Uterus (tissue), 4 donors: Measurements from ENCODE around the gene HEATR3. TPM values are rescaled to one million over a fixed set of nuclear protein-coding genes. Genes with fewer than 3 reads are reported as not detected.

ENCODE experiments used
- DNase-seq, 2 donors: peaks; one replicate each; pipeline ENCODE4 v3.0.0-alpha.2; 2019 to 2020
- H3K27ac ChIP-seq, 2 donors: fragments of 200-600 bp; sonication (generic); 1 replicate in 1 of 2; 2 replicates in 1 of 2; pipeline ENCODE4 v1.5.1; 2016 to 2018
- H3K27me3 ChIP-seq, 2 donors: fragments of 200-600 bp; sonication (generic); one replicate each; pipeline ENCODE4 v1.5.1; 2018 to 2019; ENCODE audit warnings: control low read depth in 1 of 2
- H3K36me3 ChIP-seq, 2 donors: fragments of 200-600 bp; sonication (generic); one replicate each; pipeline ENCODE4 v1.5.1; 2019; ENCODE audit warnings: control low read depth in 1 of 2
- H3K4me1 ChIP-seq, 2 donors: fragments of 200-600 bp; sonication (generic); one replicate each; pipeline ENCODE4 v1.5.1; 2018 to 2019; ENCODE audit warnings: control low read depth in 1 of 2
- H3K4me3 ChIP-seq, 2 donors: fragments of 200-600 bp; sonication (generic); 1 replicate in 1 of 2; 2 replicates in 1 of 2; pipeline ENCODE4 v1.5.1; 2018 to 2019; ENCODE audit warnings: mild to moderate bottlenecking in 1 of 2
- H3K9me3 ChIP-seq, 2 donors: fragments of 200-600 bp; sonication (generic); one replicate each; pipeline ENCODE4 v1.5.1; 2019; ENCODE audit warnings: control low read depth in 1 of 2
- CTCF ChIP-seq, 4 experiments: fragments of 200-600 bp in 2 of 4; fragments of 450-650 bp in 2 of 4; sonication (generic) in 2 of 4; IDR thresholded peaks; one replicate each; pipeline ENCODE4 v1.5.1; 2016 to 2019; ENCODE audit warnings: antibody characterized with exemption in 4 of 4, mild to moderate bottlenecking in 2 of 4, moderate library complexity in 1 of 4
- POLR2A ChIP-seq, 2 donors: fragments of 450-650 bp; IDR thresholded peaks; one replicate each; pipeline ENCODE4 v1.6.1; 2016; ENCODE audit warnings: antibody characterized with exemption in 2 of 2, mild to moderate bottlenecking in 1 of 2, moderate library complexity in 1 of 2
- intact Hi-C: fragments of 100-400 bp; cut with DNase I; formaldehyde crosslinking; loops from one replicate; pipeline ENCODE4 v1.15.1; 2023; ENCODE audit warnings: low total_unique reads
- total RNA-seq, 4 donors: library from RNA; depleted of rRNA in 3 of 4; stranded (reverse); fragments of >200 nt in 3 of 4; gene quantifications; one replicate each; pipeline versions ENCODE4 v1.1.0 to v1.2.4, GENCODE V29; 2014 to 2023
- donor health status: DM: yes; HTN: yes; CAD: no.

The HEATR3 gene
- total RNA-seq, 4 donors from 2014 or later = 8.2 to 53.0 (median 15.5) TPM

- no peaks in the 10 kb centered on the region for H3K36me3 ChIP-seq
- no peaks in the 10 kb centered on the region for H3K9me3 ChIP-seq
- intact Hi-C loops = no loop called here
- no peak overlapping the region for H3K4me3 ChIP-seq
- no peaks in the 10 kb centered on the region for H3K27me3 ChIP-seq
- H3K27ac ChIP-seq = no peak overlapping the region
- no peak for DNase-seq
- TF ChIP-seq POLR2A (IDR thresholded peaks at IDR 0.05) = no peak
- no peak for TF ChIP-seq CTCF (IDR thresholded peaks at IDR 0.05)
- H3K4me1 ChIP-seq = no peaks in the 10 kb centered on the region
Observed at GRCh38 chr16:50102051-50102746, 36.4 kb downstream of the HEATR3 start.

- TF ChIP-seq POLR2A (IDR thresholded peaks at IDR 0.05) = no peak
- TF ChIP-seq CTCF (IDR thresholded peaks at IDR 0.05) = no peak
- DNase-seq = no peak
- no peak overlapping the region for H3K4me3 ChIP-seq
- no peaks in the 10 kb centered on the region for H3K36me3 ChIP-seq
- H3K27ac ChIP-seq = no peak overlapping the region
- intact Hi-C loops = no loop called here
- no peaks in the 10 kb centered on the region for H3K27me3 ChIP-seq
- no peaks in the 10 kb centered on the region for H3K9me3 ChIP-seq
- no peaks in the 10 kb centered on the region for H3K4me1 ChIP-seq
Observed at GRCh38 chr16:50103764-50104163, 38.0 kb downstream of the HEATR3 start.

GRCh38 chr16:50114357-50115129 is 48.8 kb downstream of the HEATR3 start:
- no peak for TF ChIP-seq POLR2A (IDR thresholded peaks at IDR 0.05)
- TF ChIP-seq CTCF (IDR thresholded peaks at IDR 0.05) = no peak
- Histone ChIP-seq H3K9me3 (no peaks in the 10 kb centered on the region), H3K27me3 (no peaks in the 10 kb centered on the region), H3K4me1 (no peaks in the 10 kb centered on the region), H3K27ac (no peak overlapping the region), H3K36me3 (no peaks in the 10 kb centered on the region), H3K4me3 (no peak overlapping the region)
- intact Hi-C loops = no loop called here
- DNase-seq = no peak

GRCh38 chr16:50120711-50121110 is 54.9 kb downstream of the HEATR3 start:
- H3K4me1 ChIP-seq = no peaks in the 10 kb centered on the region
- intact Hi-C loops = no loop called here
- DNase-seq = no peak
- H3K27ac ChIP-seq = no peak overlapping the region
- H3K27me3 ChIP-seq = no peaks in the 10 kb centered on the region
- H3K36me3 ChIP-seq = no peaks in the 10 kb centered on the region
- no peak for TF ChIP-seq POLR2A (IDR thresholded peaks at IDR 0.05)
- no peak for TF ChIP-seq CTCF (IDR thresholded peaks at IDR 0.05)
- no peaks in the 10 kb centered on the region for H3K9me3 ChIP-seq
- H3K4me3 ChIP-seq = no peak overlapping the region

- no peak for TF ChIP-seq CTCF (IDR thresholded peaks at IDR 0.05)
- TF ChIP-seq POLR2A (IDR thresholded peaks at IDR 0.05) = no peak
Observed at GRCh38 chr16:50121278-50121677, 55.5 kb downstream of the HEATR3 start.

More at GRCh38 chr16:50121278-50121677, 55.5 kb downstream of the HEATR3 start:
- Histone ChIP-seq H3K27me3 (no peaks in the 10 kb centered on the region), H3K36me3 (no peaks in the 10 kb centered on the region), H3K4me3 (no peak overlapping the region), H3K9me3 (no peaks in the 10 kb centered on the region), H3K27ac (no peak overlapping the region), H3K4me1 (no peaks in the 10 kb centered on the region)
- DNase-seq = no peak
- intact Hi-C loops = no loop called here
